ENCODE results near the gene IMPA2.
A peak's percentile ranks its signal among the peaks of the same experiment; 100 is the strongest.

The IMPA2 gene

GRCh38 chr18:12056034-12056883 is 75.0 kb downstream of the IMPA2 start:
- no peaks in the 10 kb centered on the region for H3K27me3 ChIP-seq (ENCODE audit: control insufficient read depth in 5 of 5, insufficient read depth in 4 of 5, low read length in 5 of 5)
- H3K9me3 ChIP-seq (ENCODE audit: control insufficient read depth in 5 of 5, low read length in 5 of 5): no peaks in the 10 kb centered on the region
- H3K4me3 ChIP-seq (ENCODE audit: low read depth in 1 of 5, low read length in 5 of 5): peak overlapping the region in 1 of 5 donors; percentile 22
- no peaks in the 10 kb centered on the region for H3K36me3 ChIP-seq (ENCODE audit: control insufficient read depth in 5 of 5, insufficient read depth in 5 of 5, low read length in 5 of 5)
- H3K9ac ChIP-seq (ENCODE audit: low read length in 5 of 5): no peak overlapping the region
- H3K4me1 ChIP-seq (ENCODE audit: control insufficient read depth in 5 of 5, insufficient read depth in 5 of 5, low read length in 5 of 5): peaks cover 0 to 4% (median 3%) of the 10 kb centered on the region in 5 donors
- no peak overlapping the region for H3K27ac ChIP-seq (ENCODE audit: low read depth, low read length)

DNA sequence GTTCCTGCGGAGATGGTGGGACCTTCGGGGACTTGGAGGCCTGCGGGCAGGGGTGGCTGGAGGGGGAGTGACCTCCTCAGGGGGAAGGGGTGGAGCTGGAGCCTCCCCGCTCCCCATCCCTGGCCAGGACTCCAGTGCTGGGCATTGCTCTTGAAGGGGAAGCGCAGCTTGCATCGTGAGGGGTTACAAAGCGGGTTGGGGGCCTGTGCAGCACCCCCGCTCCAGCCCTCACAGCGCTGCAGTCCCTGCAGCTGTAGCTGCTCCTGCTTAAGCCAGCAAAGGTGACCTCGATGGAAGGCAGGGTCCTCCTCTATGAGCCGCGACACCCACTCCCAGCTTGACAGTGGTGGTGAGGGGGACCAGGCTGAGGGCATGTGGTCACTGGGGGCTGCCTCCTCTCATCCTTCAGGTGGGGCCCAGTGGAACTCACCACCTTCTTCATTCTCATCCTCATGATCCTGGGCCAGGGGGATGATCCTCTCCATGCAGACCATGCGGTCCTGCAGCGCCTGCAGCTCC is 75.6 kb downstream of the IMPA2 start:
- Histone ChIP-seq H3K27me3 (ENCODE audit: control insufficient read depth in 5 of 5, insufficient read depth in 4 of 5, low read length in 5 of 5) (no peaks in the 10 kb centered on the region), H3K27ac (ENCODE audit: low read depth, low read length) (no peak overlapping the region), H3K9ac (ENCODE audit: low read length in 5 of 5) (no peak overlapping the region), H3K4me1 (ENCODE audit: control insufficient read depth in 5 of 5, insufficient read depth in 5 of 5, low read length in 5 of 5) (peaks cover 0 to 4% (median 3%) of the 10 kb centered on the region in 5 donors), H3K36me3 (ENCODE audit: control insufficient read depth in 5 of 5, insufficient read depth in 5 of 5, low read length in 5 of 5) (no peaks in the 10 kb centered on the region), H3K9me3 (ENCODE audit: control insufficient read depth in 5 of 5, low read length in 5 of 5) (no peaks in the 10 kb centered on the region), H3K4me3 (ENCODE audit: low read depth in 1 of 5, low read length in 5 of 5) (no peak overlapping the region)

DNA sequence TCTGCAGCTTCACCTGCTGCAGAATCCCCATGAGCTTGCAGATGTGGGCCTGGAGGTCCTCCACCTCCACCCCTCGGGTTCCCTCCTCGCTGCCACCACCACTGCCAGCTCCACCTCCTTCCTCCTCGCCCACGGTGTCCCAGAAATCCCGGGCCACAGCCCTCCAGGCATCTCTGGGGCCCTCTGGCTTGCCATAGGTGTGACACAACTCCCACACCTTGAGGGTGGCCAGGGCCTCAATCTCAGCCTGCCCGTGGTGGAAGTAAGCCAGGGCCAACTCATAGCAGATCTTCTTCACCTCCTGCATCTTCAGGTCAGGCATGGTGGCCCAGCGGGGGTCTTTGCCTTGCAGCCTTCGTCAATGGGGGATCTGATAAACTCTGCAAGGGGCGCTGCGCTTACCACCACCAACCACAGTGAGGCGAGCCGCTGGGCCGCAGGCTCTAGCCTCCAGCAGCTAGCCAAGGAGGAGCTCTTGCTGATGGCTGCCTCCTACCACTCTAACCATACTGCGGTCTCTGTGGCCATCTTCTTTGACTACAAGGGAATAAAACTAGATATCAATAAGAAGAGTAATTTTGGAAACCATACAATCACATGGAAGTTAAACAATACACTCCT is 76.2 kb downstream of the IMPA2 start:
- Histone ChIP-seq H3K4me3 (ENCODE audit: low read depth in 1 of 5, low read length in 5 of 5) (no peak overlapping the region), H3K9me3 (ENCODE audit: control insufficient read depth in 5 of 5, low read length in 5 of 5) (no peaks in the 10 kb centered on the region), H3K9ac (ENCODE audit: low read length in 5 of 5) (no peak overlapping the region), H3K27ac (ENCODE audit: low read depth, low read length) (no peak overlapping the region), H3K27me3 (ENCODE audit: control insufficient read depth in 5 of 5, insufficient read depth in 4 of 5, low read length in 5 of 5) (no peaks in the 10 kb centered on the region), H3K4me1 (ENCODE audit: control insufficient read depth in 5 of 5, insufficient read depth in 5 of 5, low read length in 5 of 5) (peaks cover 0 to 4% (median 3%) of the 10 kb centered on the region in 5 donors), H3K36me3 (ENCODE audit: control insufficient read depth in 5 of 5, insufficient read depth in 5 of 5, low read length in 5 of 5) (no peaks in the 10 kb centered on the region)

DNA sequence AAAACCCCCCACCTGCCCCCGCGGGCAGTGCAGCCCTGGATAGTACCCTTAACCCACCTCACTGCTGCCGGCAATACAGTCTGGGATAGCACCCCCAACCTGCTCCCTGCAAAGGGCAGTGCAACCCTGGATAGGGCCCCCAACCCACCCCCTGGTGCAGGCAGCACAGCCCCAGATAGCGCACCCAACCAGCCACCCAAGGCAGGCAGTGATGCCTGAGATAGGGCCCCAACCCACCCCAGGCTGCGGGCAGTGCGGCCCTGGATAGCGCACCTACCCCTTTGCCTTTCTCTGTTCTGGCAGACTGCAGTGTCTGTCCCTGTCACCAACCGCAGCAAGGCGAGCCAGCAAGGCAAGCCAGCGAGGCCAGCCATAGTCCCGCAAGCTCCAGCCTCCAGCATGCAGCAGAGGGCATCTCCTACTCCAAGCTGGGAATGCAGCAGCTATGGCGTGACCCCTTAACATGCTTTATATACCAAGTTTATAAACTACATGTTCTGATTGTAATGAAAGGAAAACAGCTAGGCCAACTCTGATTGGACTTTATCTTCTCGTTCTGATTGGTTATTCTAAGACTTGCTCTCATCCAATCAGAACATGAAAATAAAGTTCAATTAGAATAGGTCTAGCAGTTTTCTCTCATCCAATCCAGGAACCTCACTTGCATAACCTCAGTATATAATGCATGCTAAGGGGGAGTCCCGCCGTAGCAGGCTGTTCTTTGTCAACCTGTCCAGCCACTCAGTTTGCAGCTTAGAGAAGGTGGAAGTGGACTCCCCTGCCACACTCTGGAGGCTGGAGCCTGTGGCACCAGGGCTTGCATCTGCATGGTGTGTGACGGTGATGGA is 78.3 kb downstream of the IMPA2 start:
- H3K4me3 ChIP-seq (ENCODE audit: low read depth in 1 of 5, low read length in 5 of 5): no peak overlapping the region
- no peaks in the 10 kb centered on the region for H3K27me3 ChIP-seq (ENCODE audit: control insufficient read depth in 5 of 5, insufficient read depth in 4 of 5, low read length in 5 of 5)
- no peak overlapping the region for H3K27ac ChIP-seq (ENCODE audit: low read depth, low read length)
- peaks cover 0 to 4% (median 0%) of the 10 kb centered on the region in 5 donors for H3K9me3 ChIP-seq (ENCODE audit: control insufficient read depth in 5 of 5, low read length in 5 of 5)
- H3K36me3 ChIP-seq (ENCODE audit: control insufficient read depth in 5 of 5, insufficient read depth in 5 of 5, low read length in 5 of 5): no peaks in the 10 kb centered on the region
- no peak overlapping the region for H3K9ac ChIP-seq (ENCODE audit: low read length in 5 of 5)
- peaks cover 0 to 4% (median 3%) of the 10 kb centered on the region in 5 donors for H3K4me1 ChIP-seq (ENCODE audit: control insufficient read depth in 5 of 5, insufficient read depth in 5 of 5, low read length in 5 of 5)

GRCh38 chr18:12060182-12060870 is 79.0 kb downstream of the IMPA2 start:
- Histone ChIP-seq H3K36me3 (ENCODE audit: control insufficient read depth in 5 of 5, insufficient read depth in 5 of 5, low read length in 5 of 5) (no peaks in the 10 kb centered on the region), H3K4me3 (ENCODE audit: low read depth in 1 of 5, low read length in 5 of 5) (no peak overlapping the region), H3K4me1 (ENCODE audit: control insufficient read depth in 5 of 5, insufficient read depth in 5 of 5, low read length in 5 of 5) (peaks cover 0 to 4% (median 3%) of the 10 kb centered on the region in 5 donors), H3K27ac (ENCODE audit: low read depth, low read length) (no peak overlapping the region), H3K9me3 (ENCODE audit: control insufficient read depth in 5 of 5, low read length in 5 of 5) (peaks cover 0 to 5% (median 0%) of the 10 kb centered on the region in 5 donors), H3K27me3 (ENCODE audit: control insufficient read depth in 5 of 5, insufficient read depth in 4 of 5, low read length in 5 of 5) (no peaks in the 10 kb centered on the region), H3K9ac (ENCODE audit: low read length in 5 of 5) (no peak overlapping the region)

DNA sequence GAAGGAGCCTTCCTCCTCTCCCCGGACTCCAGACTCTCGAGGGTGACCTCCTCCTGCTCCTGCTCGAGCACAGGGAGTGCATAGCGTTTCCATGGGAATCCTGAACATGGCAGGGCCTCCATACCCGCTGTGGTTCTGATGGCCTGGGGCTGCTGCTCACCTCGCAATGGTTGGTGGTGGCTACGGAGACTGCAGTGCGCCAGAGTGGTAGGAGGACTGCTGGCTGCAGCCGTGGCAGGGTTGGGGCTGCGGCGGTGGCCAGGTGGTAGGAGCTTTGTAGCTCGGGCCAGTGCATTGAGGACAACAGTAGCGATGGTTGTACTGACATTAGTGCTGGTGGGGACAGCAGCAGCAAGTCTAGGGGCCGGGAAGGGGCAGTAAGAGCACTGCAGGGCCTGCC is 80.4 kb downstream of the IMPA2 start:
- Histone ChIP-seq H3K27me3 (ENCODE audit: control insufficient read depth in 5 of 5, insufficient read depth in 4 of 5, low read length in 5 of 5) (no peaks in the 10 kb centered on the region), H3K9ac (ENCODE audit: low read length in 5 of 5) (no peak overlapping the region), H3K27ac (ENCODE audit: low read depth, low read length) (no peak overlapping the region), H3K36me3 (ENCODE audit: control insufficient read depth in 5 of 5, insufficient read depth in 5 of 5, low read length in 5 of 5) (no peaks in the 10 kb centered on the region), H3K4me1 (ENCODE audit: control insufficient read depth in 5 of 5, insufficient read depth in 5 of 5, low read length in 5 of 5) (no peaks in the 10 kb centered on the region), H3K9me3 (ENCODE audit: control insufficient read depth in 5 of 5, low read length in 5 of 5) (peaks cover 0 to 5% (median 0%) of the 10 kb centered on the region in 5 donors), H3K4me3 (ENCODE audit: low read depth in 1 of 5, low read length in 5 of 5) (no peak overlapping the region)

DNA sequence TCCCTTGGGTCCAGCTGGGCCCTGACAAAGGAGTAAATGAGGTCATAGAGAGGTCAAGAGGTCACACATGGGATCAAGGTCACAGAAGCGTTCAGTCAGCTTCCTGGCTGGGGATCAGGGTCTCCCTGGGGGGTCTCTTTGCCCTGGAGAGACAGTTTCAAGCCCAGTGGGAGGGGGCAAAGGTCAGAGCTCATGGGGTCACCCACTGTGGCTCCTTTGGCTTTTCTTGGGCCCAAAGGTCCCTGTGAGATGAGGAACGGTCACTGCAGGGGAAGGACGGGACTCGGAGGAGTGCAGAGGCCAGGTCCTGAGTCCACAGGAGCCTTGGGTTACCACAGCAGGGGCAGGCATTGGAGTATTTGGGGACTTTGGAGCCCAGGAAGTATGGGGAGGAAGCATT is 81.7 kb downstream of the IMPA2 start:
- no peaks in the 10 kb centered on the region for H3K27me3 ChIP-seq (ENCODE audit: control insufficient read depth in 5 of 5, insufficient read depth in 4 of 5, low read length in 5 of 5)
- H3K9me3 ChIP-seq (ENCODE audit: control insufficient read depth in 5 of 5, low read length in 5 of 5): peaks cover 0 to 5% (median 0%) of the 10 kb centered on the region in 5 donors
- H3K4me3 ChIP-seq (ENCODE audit: low read depth in 1 of 5, low read length in 5 of 5): no peak overlapping the region
- H3K4me1 ChIP-seq (ENCODE audit: control insufficient read depth in 5 of 5, insufficient read depth in 5 of 5, low read length in 5 of 5): no peaks in the 10 kb centered on the region
- no peak overlapping the region for H3K9ac ChIP-seq (ENCODE audit: low read length in 5 of 5)
- H3K27ac ChIP-seq (ENCODE audit: low read depth, low read length): no peak overlapping the region
- no peaks in the 10 kb centered on the region for H3K36me3 ChIP-seq (ENCODE audit: control insufficient read depth in 5 of 5, insufficient read depth in 5 of 5, low read length in 5 of 5)

DNA sequence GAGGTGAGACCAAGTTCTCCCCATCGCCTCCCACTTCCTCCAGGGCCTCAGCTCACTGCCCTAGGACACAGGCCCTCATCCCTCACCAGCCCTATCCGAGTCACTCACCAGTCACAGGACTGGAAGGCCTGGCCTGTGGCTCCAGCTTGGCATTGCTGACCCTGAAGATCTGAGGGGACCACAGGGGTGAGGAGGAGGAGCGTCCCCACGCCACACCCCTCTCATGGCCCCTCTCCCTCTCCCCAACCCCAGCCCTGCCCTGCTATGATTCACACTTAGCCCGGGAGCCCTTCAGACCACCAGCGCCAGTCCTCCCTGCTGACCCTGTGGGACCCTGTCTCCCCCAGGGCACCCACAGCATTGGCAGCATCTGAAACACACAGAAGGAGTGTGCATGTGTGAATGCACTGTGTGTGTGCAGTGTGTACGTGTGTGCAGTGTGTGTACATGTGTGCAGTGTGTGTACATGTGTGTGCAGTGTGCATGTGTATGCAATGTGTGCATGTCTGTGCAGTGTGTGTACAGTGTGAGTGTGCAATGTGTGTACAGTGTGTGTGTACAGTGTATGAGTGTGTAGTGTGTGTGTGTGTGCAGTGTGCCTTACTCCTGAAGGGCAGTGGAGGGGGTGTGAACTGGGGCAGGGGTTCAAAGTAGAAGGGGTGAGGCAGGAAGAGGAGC is 82.9 kb downstream of the IMPA2 start:
- peaks cover 0 to 5% (median 0%) of the 10 kb centered on the region in 5 donors for H3K9me3 ChIP-seq (ENCODE audit: control insufficient read depth in 5 of 5, low read length in 5 of 5)
- H3K9ac ChIP-seq (ENCODE audit: low read length in 5 of 5): no peak overlapping the region
- no peak overlapping the region for H3K4me3 ChIP-seq (ENCODE audit: low read depth in 1 of 5, low read length in 5 of 5)
- H3K36me3 ChIP-seq (ENCODE audit: control insufficient read depth in 5 of 5, insufficient read depth in 5 of 5, low read length in 5 of 5): no peaks in the 10 kb centered on the region
- no peak overlapping the region for H3K27ac ChIP-seq (ENCODE audit: low read depth, low read length)
- H3K27me3 ChIP-seq (ENCODE audit: control insufficient read depth in 5 of 5, insufficient read depth in 4 of 5, low read length in 5 of 5): no peaks in the 10 kb centered on the region
- no peaks in the 10 kb centered on the region for H3K4me1 ChIP-seq (ENCODE audit: control insufficient read depth in 5 of 5, insufficient read depth in 5 of 5, low read length in 5 of 5)

- Histone ChIP-seq H3K9me3 (ENCODE audit: control insufficient read depth in 5 of 5, low read length in 5 of 5) (peaks cover 0 to 5% (median 0%) of the 10 kb centered on the region in 5 donors), H3K27ac (ENCODE audit: low read depth, low read length) (no peak overlapping the region), H3K27me3 (ENCODE audit: control insufficient read depth in 5 of 5, insufficient read depth in 4 of 5, low read length in 5 of 5) (no peaks in the 10 kb centered on the region), H3K36me3 (ENCODE audit: control insufficient read depth in 5 of 5, insufficient read depth in 5 of 5, low read length in 5 of 5) (no peaks in the 10 kb centered on the region), H3K4me1 (ENCODE audit: control insufficient read depth in 5 of 5, insufficient read depth in 5 of 5, low read length in 5 of 5) (no peaks in the 10 kb centered on the region), H3K4me3 (ENCODE audit: low read depth in 1 of 5, low read length in 5 of 5) (no peak overlapping the region), H3K9ac (ENCODE audit: low read length in 5 of 5) (no peak overlapping the region)
Observed at GRCh38 chr18:12065397-12065796, 84.1 kb downstream of the IMPA2 start.

All from subcutaneous abdominal adipose tissue (tissue), 5 donors.